Tibial artery (tissue), 4 donors: Measurements from ENCODE around the gene CTSL.

ENCODE experiments used
- DNase-seq, 2 donors: peaks; one replicate each; pipeline ENCODE4 v3.0.0-alpha.2; 2019
- H3K27ac ChIP-seq, 2 donors: fragments of 200-600 bp; sonication (generic) in 1 of 2; 1 replicate in 1 of 2; 2 replicates in 1 of 2; pipeline ENCODE4 v1.5.1; 2018 to 2019; ENCODE audit warnings: mild to moderate bottlenecking in 1 of 2
- H3K27me3 ChIP-seq, 2 donors: fragments of 200-600 bp; sonication (generic) in 1 of 2; one replicate each; pipeline versions ENCODE4 v1.5.1 to v1.6.0; 2016 to 2019
- H3K36me3 ChIP-seq, 3 donors: fragments of 200-600 bp; sonication (generic) in 2 of 3; one replicate each; pipeline ENCODE4 v1.5.1; 2016 to 2019; ENCODE audit warnings: mild to moderate bottlenecking in 2 of 3
- H3K4me1 ChIP-seq, 4 donors: fragments of 200-600 bp; sonication (generic) in 2 of 4; 1 replicate in 3 of 4; 2 replicates in 1 of 4; pipeline ENCODE4 v1.5.1; 2016 to 2019
- H3K4me3 ChIP-seq, 2 donors: fragments of 200-600 bp; sonication (generic) in 1 of 2; 1 replicate in 1 of 2; 2 replicates in 1 of 2; pipeline ENCODE4 v1.5.1; 2018 to 2019; ENCODE audit warnings: mild to moderate bottlenecking in 2 of 2
- H3K9me3 ChIP-seq, 3 donors: fragments of 200-600 bp; sonication (generic) in 1 of 3; one replicate each; pipeline ENCODE4 v1.5.1; 2016 to 2019
- CTCF ChIP-seq, 2 experiments: fragments of 200-600 bp in 1 of 2; fragments of 450-650 bp in 1 of 2; IDR thresholded peaks; one replicate each; pipeline ENCODE4 v1.5.1; 2017 to 2019; ENCODE audit warnings: antibody characterized with exemption in 2 of 2, mild to moderate bottlenecking in 1 of 2, moderate library complexity in 1 of 2
- intact Hi-C: fragments of 100-400 bp; cut with DNase I; formaldehyde crosslinking; loops from one replicate; pipeline ENCODE4 v1.15.0; 2023; ENCODE audit warnings: low total_unique reads

Gene CTSL

GRCh38 chr9:87701931-87702421 is 23.9 kb upstream of the CTSL start:
- H3K9me3 ChIP-seq = no peaks in the 10 kb centered on the region
- H3K27me3 ChIP-seq = no peaks in the 10 kb centered on the region
- no peak for TF ChIP-seq CTCF (IDR thresholded peaks at IDR 0.05)
- H3K4me1 ChIP-seq = no peaks in the 10 kb centered on the region
- no peak overlapping the region for H3K27ac ChIP-seq
- DNase-seq = no peak
- intact Hi-C loops = no loop called here
- no peak overlapping the region for H3K4me3 ChIP-seq
- peaks cover 0 to 31% (median 0%) of the 10 kb centered on the region in 3 donors for H3K36me3 ChIP-seq

- H3K9me3 ChIP-seq = no peaks in the 10 kb centered on the region
- H3K27me3 ChIP-seq = no peaks in the 10 kb centered on the region
- intact Hi-C loops = no loop called here
- no peak for TF ChIP-seq CTCF (IDR thresholded peaks at IDR 0.05)
- no peak overlapping the region for H3K27ac ChIP-seq
- DNase-seq = no peak
- no peaks in the 10 kb centered on the region for H3K4me1 ChIP-seq
- H3K36me3 ChIP-seq = peaks cover 0 to 23% (median 0%) of the 10 kb centered on the region in 3 donors
- no peak overlapping the region for H3K4me3 ChIP-seq
These were observed 23.0 kb upstream of the CTSL start for GRCh38 chr9:87702921-87703320.

- Histone ChIP-seq H3K9me3 (no peaks in the 10 kb centered on the region), H3K36me3 (peaks cover 0 to 23% (median 0%) of the 10 kb centered on the region in 3 donors), H3K27ac (no peak overlapping the region), H3K4me3 (no peak overlapping the region), H3K4me1 (no peaks in the 10 kb centered on the region), H3K27me3 (no peaks in the 10 kb centered on the region)
- DNase-seq = no peak
- TF ChIP-seq CTCF (IDR thresholded peaks at IDR 0.05) = no peak
- intact Hi-C loops = no loop called here
These were observed 22.2 kb upstream of the CTSL start for GRCh38 chr9:87703636-87704276.

- no peak overlapping the region for H3K27ac ChIP-seq
- DNase-seq = no peak
- intact Hi-C loops = no loop called here
These were observed 21.6 kb upstream of the CTSL start for GRCh38 chr9:87704342-87704741.

GRCh38 chr9:87706066-87706739 is 19.7 kb upstream of the CTSL start:
- no peaks in the 10 kb centered on the region for H3K27me3 ChIP-seq
- no peak overlapping the region for H3K27ac ChIP-seq
- no peak for TF ChIP-seq CTCF (IDR thresholded peaks at IDR 0.05)
- no peak overlapping the region for H3K4me3 ChIP-seq
- no peaks in the 10 kb centered on the region for H3K9me3 ChIP-seq
- H3K4me1 ChIP-seq = no peaks in the 10 kb centered on the region
- H3K36me3 ChIP-seq = peaks cover 0 to 14% (median 0%) of the 10 kb centered on the region in 3 donors
- intact Hi-C loops = no loop called here
- DNase-seq = no peak

More at GRCh38 chr9:87704342-87704741, 21.6 kb upstream of the CTSL start:
- H3K4me3 ChIP-seq = no peak overlapping the region
- H3K4me1 ChIP-seq = no peaks in the 10 kb centered on the region
- peaks cover 0 to 23% (median 0%) of the 10 kb centered on the region in 3 donors for H3K36me3 ChIP-seq
- TF ChIP-seq CTCF (IDR thresholded peaks at IDR 0.05) = no peak
- H3K9me3 ChIP-seq = no peaks in the 10 kb centered on the region
- H3K27me3 ChIP-seq = no peaks in the 10 kb centered on the region
